Mesenchymal stem cell (in vitro differentiated cells and primary cell): ENCODE results near the gene TM4SF4.

Experiments used
- DNase-seq: peaks from one replicate; pipeline ENCODE4 v3.0.0-alpha.2; 2013
- H2AFZ ChIP-seq: one replicate; pipeline ENCODE4 v1.6.1; 2013; ENCODE audit warnings: low read depth, mild to moderate bottlenecking, control low read depth, inconsistent platforms, low read length, moderate library complexity
- H2AK5ac ChIP-seq: 2 replicates; pipeline ENCODE4 v1.6.1; 2013; ENCODE audit warnings: low read length, moderate library complexity, mild to moderate bottlenecking, inconsistent platforms; ENCODE audit not compliant: severe bottlenecking
- H2BK120ac ChIP-seq: one replicate; pipeline ENCODE4 v1.6.1; 2013; ENCODE audit warnings: low read depth, mild to moderate bottlenecking, inconsistent platforms, low read length, moderate library complexity
- H2BK12ac ChIP-seq, 2 experiments: one replicate each; pipeline ENCODE4 v1.6.1; 2013; ENCODE audit warnings: inconsistent platforms in 2 of 2, low read length in 2 of 2, mild to moderate bottlenecking in 2 of 2, moderate library complexity in 2 of 2, control low read depth in 1 of 2
- H2BK15ac ChIP-seq: one replicate; pipeline ENCODE4 v1.6.1; 2013; ENCODE audit warnings: mild to moderate bottlenecking, low read depth, inconsistent platforms; ENCODE audit not compliant: poor library complexity, severe bottlenecking
- H2BK5ac ChIP-seq: 2 replicates; pipeline ENCODE4 v1.6.1; 2013; ENCODE audit warnings: low read depth, mild to moderate bottlenecking, low read length, control low read depth, inconsistent platforms; ENCODE audit not compliant: poor library complexity, severe bottlenecking
- H3K14ac ChIP-seq, 2 experiments: one replicate each; pipeline ENCODE4 v1.6.1; 2013; ENCODE audit warnings: inconsistent platforms in 2 of 2, low read length in 2 of 2, control low read depth in 1 of 2, mild to moderate bottlenecking in 1 of 2, moderate library complexity in 1 of 2
- H3K18ac ChIP-seq, 2 experiments: one replicate each; pipeline ENCODE4 v1.6.1; 2013; ENCODE audit warnings: inconsistent platforms in 2 of 2, low read length in 2 of 2, control low read depth in 1 of 2, low read depth in 1 of 2, mild to moderate bottlenecking in 1 of 2
- H3K23ac ChIP-seq, 2 experiments: one replicate each; pipeline ENCODE4 v1.6.1; 2013; ENCODE audit warnings: inconsistent platforms in 2 of 2, low read length in 2 of 2, mild to moderate bottlenecking in 2 of 2, moderate library complexity in 2 of 2, control low read depth in 1 of 2
- H3K27ac ChIP-seq: 2 replicates; pipeline ENCODE4 v1.5.1; 2013; ENCODE audit warnings: mild to moderate bottlenecking, moderate library complexity, low read length, control low read depth, inconsistent platforms; ENCODE audit not compliant: poor library complexity, severe bottlenecking
- H3K27me3 ChIP-seq, 2 experiments: 2 replicates each; pipeline versions ENCODE4 v1.6.1 to v1.7.0; 2013; ENCODE audit warnings: low read length in 2 of 2, mild to moderate bottlenecking in 2 of 2, moderate library complexity in 2 of 2, control low read depth in 1 of 2, inconsistent platforms in 1 of 2; ENCODE audit not compliant: control insufficient read depth in 1 of 2, insufficient read depth in 1 of 2
- H3K36me3 ChIP-seq, 2 experiments: 2 replicates each; pipeline versions ENCODE4 v1.6.1 to v1.7.0; 2013; ENCODE audit warnings: low read length in 2 of 2, control low read depth in 1 of 2, inconsistent platforms in 1 of 2, low read depth in 1 of 2, mild to moderate bottlenecking in 1 of 2; ENCODE audit not compliant: insufficient read depth in 2 of 2, control insufficient read depth in 1 of 2
- H3K4ac ChIP-seq, 2 experiments: one replicate each; pipeline ENCODE4 v1.6.1; 2013; ENCODE audit warnings: inconsistent platforms in 2 of 2, low read length in 2 of 2, mild to moderate bottlenecking in 2 of 2, moderate library complexity in 2 of 2, control low read depth in 1 of 2, low read depth in 1 of 2
- H3K4me1 ChIP-seq: 2 replicates; pipeline ENCODE4 v1.6.1; 2013; ENCODE audit warnings: low read depth, low read length, control low read depth; ENCODE audit not compliant: control insufficient read depth, insufficient read depth
- H3K4me2 ChIP-seq: 2 replicates; pipeline ENCODE4 v1.6.1; 2013; ENCODE audit warnings: low read length, mild to moderate bottlenecking, inconsistent platforms; ENCODE audit not compliant: poor library complexity, severe bottlenecking
- H3K4me3 ChIP-seq, 2 experiments: 2 replicates each; pipeline versions ENCODE4 v1.5.1 to v1.7.0; 2013; ENCODE audit warnings: low read length in 2 of 2, mild to moderate bottlenecking in 2 of 2, control low read depth in 1 of 2, low read depth in 1 of 2; ENCODE audit not compliant: insufficient read depth in 1 of 2
- H3K79me1 ChIP-seq: replicated peaks from 2 replicates; pipeline ENCODE4 v1.6.1; 2013; ENCODE audit warnings: mild to moderate bottlenecking, control low read depth, low read length, inconsistent platforms; ENCODE audit not compliant: poor library complexity, severe bottlenecking
- H3K9ac ChIP-seq: 2 replicates; pipeline ENCODE4 v1.7.0; 2013; ENCODE audit warnings: mild to moderate bottlenecking, low read length, moderate library complexity
- H3K9me3 ChIP-seq: 2 replicates; pipeline ENCODE4 v1.7.0; 2013; ENCODE audit warnings: mild to moderate bottlenecking, low read length; ENCODE audit not compliant: control insufficient read depth
- H4K8ac ChIP-seq: one replicate; pipeline ENCODE4 v1.6.1; 2013; ENCODE audit warnings: inconsistent platforms, mild to moderate bottlenecking, low read length, moderate library complexity
- H4K91ac ChIP-seq: one replicate; pipeline ENCODE4 v1.6.1; 2013; ENCODE audit warnings: mild to moderate bottlenecking, low read length, inconsistent platforms
- WGBS: methylation state at CpG from one replicate; pipeline ENCODE4 v1.1.7; 2013; ENCODE audit warnings: mixed read lengths; 5-methylcytosine and 5-hydroxymethylcytosine counted together

The TM4SF4 gene

DNA sequence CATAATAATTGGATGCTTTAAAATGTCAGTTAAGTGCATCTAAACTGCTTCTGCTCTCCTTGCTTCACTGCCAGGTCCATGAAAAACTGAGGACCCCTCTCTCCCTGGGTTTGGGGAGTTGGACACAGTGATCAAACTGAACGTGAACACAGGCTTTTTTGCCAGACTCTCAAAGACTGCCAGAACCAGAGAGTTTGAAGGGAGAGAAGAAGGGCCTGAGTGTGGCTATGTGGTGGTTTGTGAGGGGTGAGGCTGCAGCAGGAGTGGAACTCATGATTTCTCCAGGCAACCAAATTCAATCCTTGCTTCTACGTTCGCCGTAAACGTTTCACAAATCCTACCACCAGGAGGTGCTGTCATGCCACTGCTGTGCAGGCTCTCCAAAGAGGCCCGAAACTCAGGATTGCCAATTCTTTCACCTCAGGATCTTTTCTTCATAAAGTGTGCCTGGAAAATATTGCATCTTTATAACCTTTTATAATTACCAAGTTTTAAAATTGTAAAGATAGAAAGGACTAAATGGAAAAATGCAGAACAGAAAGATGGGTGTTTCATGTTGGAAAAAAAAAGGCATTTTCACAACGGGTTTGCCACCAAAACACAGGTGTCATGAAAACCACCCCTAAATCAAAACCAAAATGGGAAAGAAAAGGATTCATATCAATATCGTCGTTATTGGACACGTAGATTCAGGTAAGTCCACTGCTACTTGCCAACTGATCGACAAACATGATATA lies 19.7 kb downstream of the TM4SF4 start:
- Histone ChIP-seq H3K4ac (no peak overlapping the region), H3K4me2 (no peak overlapping the region), H3K79me1 (peaks cover 1% of the 10 kb centered on the region), H4K8ac (no peak overlapping the region), H3K4me3 (no peak overlapping the region), H3K18ac (no peak overlapping the region), H3K9ac (peak overlapping the region; percentile 28), H2AFZ (no peak overlapping the region), H2BK15ac (no peak overlapping the region), H2AK5ac (no peak overlapping the region), H2BK12ac (no peak overlapping the region), H2BK120ac (no peak overlapping the region), H3K36me3 (no peaks in the 10 kb centered on the region), H4K91ac (no peak overlapping the region), H2BK5ac (no peak overlapping the region), H3K27ac (no peak overlapping the region), H3K4me1 (peaks cover 4% of the 10 kb centered on the region), H3K9me3 (no peaks in the 10 kb centered on the region), H3K23ac (no peak overlapping the region), H3K27me3 (no peaks in the 10 kb centered on the region), H3K14ac (no peak overlapping the region)
- DNase-seq: peak; percentile 70
- 40% methylated on average over 10 of the region's 11 CpGs for WGBS

DNA sequence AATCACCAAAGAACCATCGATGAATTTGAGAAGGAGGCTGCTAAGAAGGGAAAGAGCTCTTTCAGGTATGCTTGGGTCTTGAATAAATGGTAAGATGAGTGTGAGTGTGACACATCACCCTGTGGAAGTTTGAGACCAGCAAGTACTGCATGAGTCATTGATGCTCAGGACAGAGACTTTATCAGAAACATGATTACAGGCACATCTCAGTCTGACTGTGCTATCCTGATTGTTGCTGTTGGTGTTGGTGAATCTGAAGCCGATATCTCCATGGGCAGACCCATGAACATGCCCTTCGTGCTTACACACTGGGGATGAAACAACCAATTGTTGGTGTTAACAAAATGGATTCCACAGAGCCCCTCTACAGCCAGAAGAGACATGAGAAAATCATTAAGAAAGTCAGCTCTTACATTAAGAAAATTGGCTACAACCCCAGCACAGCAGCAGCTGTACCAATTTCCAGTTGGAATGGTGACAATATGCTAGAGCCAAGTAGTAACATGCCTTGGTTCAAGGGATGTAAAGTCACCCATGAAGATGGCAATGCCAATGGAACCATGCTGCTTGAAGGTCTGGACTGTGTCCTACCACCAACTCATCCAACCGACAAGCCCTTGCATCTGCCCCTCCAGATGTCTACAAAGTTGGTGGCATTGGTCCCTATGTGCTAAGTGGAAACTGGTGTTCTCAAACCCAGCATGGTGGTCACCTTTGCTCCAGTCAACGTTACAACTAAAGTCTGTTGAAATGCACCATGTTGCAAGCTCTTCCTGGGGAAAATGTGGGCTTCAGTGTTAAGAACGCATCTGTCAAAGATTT lies 20.5 kb downstream of the TM4SF4 start:
- H2BK5ac ChIP-seq: no peak overlapping the region
- H3K27me3 ChIP-seq: no peaks in the 10 kb centered on the region
- no peaks in the 10 kb centered on the region for H3K36me3 ChIP-seq
- no peak overlapping the region for H2BK120ac ChIP-seq
- peak overlapping the region; percentile 19 for H4K8ac ChIP-seq
- WGBS: 92% methylated on average over 6 of the region's 6 CpGs
- peaks cover 4% of the 10 kb centered on the region for H3K4me1 ChIP-seq
- peak; percentile 49 for DNase-seq
- H4K91ac ChIP-seq: no peak overlapping the region
- peaks cover 1% of the 10 kb centered on the region for H3K79me1 ChIP-seq
- H2BK15ac ChIP-seq: no peak overlapping the region
- peak overlapping the region in 1 of 2 experiments; percentile 42 for H3K23ac ChIP-seq
- no peak overlapping the region for H3K4me2 ChIP-seq
- H3K14ac ChIP-seq: no peak overlapping the region
- H3K4me3 ChIP-seq: no peak overlapping the region
- H2BK12ac ChIP-seq: no peak overlapping the region
- H3K9ac ChIP-seq: no peak overlapping the region
- H3K9me3 ChIP-seq: no peaks in the 10 kb centered on the region
- no peak overlapping the region for H2AFZ ChIP-seq
- H2AK5ac ChIP-seq: no peak overlapping the region
- no peak overlapping the region for H3K4ac ChIP-seq
- H3K18ac ChIP-seq: no peak overlapping the region
- H3K27ac ChIP-seq: no peak overlapping the region

- Histone ChIP-seq H3K27ac (no peak overlapping the region), H3K4me2 (no peak overlapping the region), H3K18ac (no peak overlapping the region), H2BK120ac (no peak overlapping the region), H3K9ac (no peak overlapping the region), H3K4ac (no peak overlapping the region), H2BK15ac (no peak overlapping the region), H3K9me3 (no peaks in the 10 kb centered on the region), H3K14ac (no peak overlapping the region), H2BK12ac (no peak overlapping the region), H3K27me3 (no peaks in the 10 kb centered on the region), H3K79me1 (peaks cover 1% of the 10 kb centered on the region), H3K36me3 (no peaks in the 10 kb centered on the region), H3K4me1 (peaks cover 4% of the 10 kb centered on the region), H4K91ac (no peak overlapping the region), H2BK5ac (no peak overlapping the region), H4K8ac (no peak overlapping the region), H2AFZ (no peak overlapping the region), H2AK5ac (no peak overlapping the region), H3K4me3 (no peak overlapping the region), H3K23ac (no peak overlapping the region)
- no peak for DNase-seq
- WGBS: 97% methylated on average over 6 of the region's 6 CpGs
These were observed 21.2 kb downstream of the TM4SF4 start for GRCh38 chr3:149495581-149496125.

DNA sequence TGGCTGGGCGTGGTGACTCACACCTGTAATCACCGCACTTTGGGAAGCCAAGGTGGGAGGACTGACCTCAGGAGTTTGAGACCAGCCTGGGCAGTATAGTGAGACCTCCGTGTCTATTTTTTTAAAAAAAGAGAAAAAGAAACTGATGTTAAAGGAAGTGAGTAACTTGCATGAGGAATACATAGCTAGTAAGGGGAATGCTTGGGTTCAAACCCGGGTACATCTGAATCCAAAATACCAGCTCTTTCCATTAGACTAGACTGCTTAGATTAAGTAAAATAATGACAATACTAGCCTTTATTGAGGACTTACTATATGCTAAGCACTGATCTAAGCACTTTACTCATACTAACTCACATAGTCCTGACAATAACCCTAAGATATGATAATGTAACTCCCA lies 22.4 kb downstream of the TM4SF4 start:
- H2BK5ac ChIP-seq: no peak overlapping the region
- no peak overlapping the region for H3K4me2 ChIP-seq
- no peak overlapping the region for H3K18ac ChIP-seq
- H3K23ac ChIP-seq: no peak overlapping the region
- peaks cover 4% of the 10 kb centered on the region for H3K4me1 ChIP-seq
- H3K27ac ChIP-seq: no peak overlapping the region
- H4K8ac ChIP-seq: no peak overlapping the region
- 84% methylated on average over 3 of the region's 4 CpGs for WGBS
- no peak overlapping the region for H2AK5ac ChIP-seq
- peaks cover 1% of the 10 kb centered on the region for H3K79me1 ChIP-seq
- no peak for DNase-seq
- H2BK12ac ChIP-seq: no peak overlapping the region
- H3K14ac ChIP-seq: no peak overlapping the region
- no peaks in the 10 kb centered on the region for H3K27me3 ChIP-seq
- H3K4ac ChIP-seq: no peak overlapping the region
- no peaks in the 10 kb centered on the region for H3K36me3 ChIP-seq
- no peaks in the 10 kb centered on the region for H3K9me3 ChIP-seq
- no peak overlapping the region for H3K9ac ChIP-seq
- no peak overlapping the region for H2BK15ac ChIP-seq
- H4K91ac ChIP-seq: no peak overlapping the region
- H3K4me3 ChIP-seq: no peak overlapping the region
- no peak overlapping the region for H2BK120ac ChIP-seq
- no peak overlapping the region for H2AFZ ChIP-seq
